H9 (cell line): Measurements from ENCODE around the gene SEC22C. TPM values are rescaled to one million over a fixed set of nuclear protein-coding genes. Genes with fewer than 3 reads are reported as not detected.

ENCODE experiments used
- DNase-seq: peaks from one replicate; pipeline ENCODE4 v3.0.0-alpha.2; 2017
- H2AFZ ChIP-seq: one replicate; pipeline ENCODE4 v1.6.1; 2013; ENCODE audit warnings: mild to moderate bottlenecking, low read length, control low read depth, moderate library complexity
- H2AK5ac ChIP-seq: 2 replicates; pipeline ENCODE4 v1.6.1; 2013; ENCODE audit warnings: low read length, control low read depth, mixed read lengths; ENCODE audit not compliant: insufficient read length
- H2BK120ac ChIP-seq: one replicate; pipeline ENCODE4 v1.6.1; 2013; ENCODE audit warnings: low read depth, mild to moderate bottlenecking, low read length, control low read depth, inconsistent platforms; ENCODE audit not compliant: poor library complexity, severe bottlenecking
- H2BK12ac ChIP-seq: 2 replicates; pipeline ENCODE4 v1.6.1; 2013; ENCODE audit warnings: low read length, control low read depth, mixed read lengths, low read depth; ENCODE audit not compliant: insufficient read length
- H2BK15ac ChIP-seq: 2 replicates; pipeline ENCODE4 v1.6.1; 2013; ENCODE audit warnings: low read depth, low read length, control low read depth
- H2BK20ac ChIP-seq: one replicate; pipeline ENCODE4 v1.6.1; 2013; ENCODE audit warnings: low read depth, mild to moderate bottlenecking, low read length, control low read depth, inconsistent platforms; ENCODE audit not compliant: poor library complexity, severe bottlenecking
- H2BK5ac ChIP-seq: 2 replicates; pipeline ENCODE4 v1.6.1; 2013; ENCODE audit warnings: low read length, control low read depth, mixed read lengths; ENCODE audit not compliant: insufficient read length
- H3K14ac ChIP-seq: 2 replicates; pipeline ENCODE4 v1.6.1; 2013; ENCODE audit warnings: low read length, control low read depth; ENCODE audit not compliant: insufficient read depth
- H3K18ac ChIP-seq: 2 replicates; pipeline ENCODE4 v1.6.1; 2013; ENCODE audit warnings: low read depth, mild to moderate bottlenecking, mixed read lengths, low read length, control low read depth; ENCODE audit not compliant: insufficient read length
- H3K23ac ChIP-seq: 2 replicates; pipeline ENCODE4 v1.6.1; 2013; ENCODE audit warnings: low read length, control low read depth, mixed read lengths, low read depth; ENCODE audit not compliant: insufficient read length
- H3K23me2 ChIP-seq: 2 replicates; pipeline ENCODE4 v1.6.1; 2013; ENCODE audit warnings: low read depth, mild to moderate bottlenecking, mixed read lengths, low read length, control low read depth; ENCODE audit not compliant: insufficient read length, poor library complexity, severe bottlenecking
- H3K27ac ChIP-seq: 2 replicates; pipeline ENCODE4 v1.5.1; 2013; ENCODE audit warnings: low read length, control low read depth, mixed read lengths, low read depth; ENCODE audit not compliant: insufficient read length
- H3K27me3 ChIP-seq: 2 replicates; pipeline ENCODE4 v1.6.1; 2013; ENCODE audit warnings: low read length, control low read depth, inconsistent platforms; ENCODE audit not compliant: insufficient read depth
- H3K4ac ChIP-seq: 2 replicates; pipeline ENCODE4 v1.6.1; 2013; ENCODE audit warnings: low read depth, mild to moderate bottlenecking, control low read depth, inconsistent platforms, low read length, moderate library complexity
- H3K4me1 ChIP-seq: 2 replicates; pipeline ENCODE4 v1.6.1; 2013; ENCODE audit warnings: low read length, control low read depth, inconsistent platforms; ENCODE audit not compliant: insufficient read depth
- H3K4me2 ChIP-seq: 2 replicates; pipeline ENCODE4 v1.6.1; 2013; ENCODE audit warnings: low read length, control low read depth, mixed read lengths; ENCODE audit not compliant: insufficient read length, insufficient read depth
- H3K56ac ChIP-seq: 2 replicates; pipeline ENCODE4 v1.6.1; 2013; ENCODE audit warnings: low read depth, mild to moderate bottlenecking, mixed read lengths, low read length, control low read depth; ENCODE audit not compliant: insufficient read length
- H3K79me1 ChIP-seq: 2 replicates; pipeline ENCODE4 v1.6.1; 2013; ENCODE audit warnings: low read depth, mild to moderate bottlenecking, moderate library complexity, low read length, control low read depth, inconsistent platforms; ENCODE audit not compliant: insufficient read depth, poor library complexity, severe bottlenecking
- H3K79me2 ChIP-seq: 2 replicates; pipeline ENCODE4 v1.6.1; 2013; ENCODE audit warnings: low read length, control low read depth, inconsistent platforms; ENCODE audit not compliant: insufficient read depth
- H3K9ac ChIP-seq: 2 replicates; pipeline ENCODE4 v1.6.1; 2013; ENCODE audit warnings: low read length, control low read depth, mixed read lengths; ENCODE audit not compliant: insufficient read length; ENCODE audit errors: extremely low read depth
- H3K9me3 ChIP-seq: one replicate; pipeline ENCODE4 v1.6.1; 2013; ENCODE audit warnings: low read depth, low read length, inconsistent platforms; ENCODE audit not compliant: control insufficient read depth
- H3T11ph ChIP-seq: one replicate; pipeline ENCODE4 v1.6.1; 2013; ENCODE audit warnings: mild to moderate bottlenecking, low read length, control low read depth, inconsistent platforms
- H4K20me1 ChIP-seq: one replicate; pipeline ENCODE4 v1.6.1; 2013; ENCODE audit not compliant: control insufficient read depth, insufficient read length, insufficient read depth
- H4K5ac ChIP-seq: 2 replicates; pipeline ENCODE4 v1.6.1; 2013; ENCODE audit warnings: low read depth, mild to moderate bottlenecking, mixed read lengths, low read length, control low read depth; ENCODE audit not compliant: insufficient read length
- H4K8ac ChIP-seq: replicated peaks from 2 replicates; pipeline ENCODE4 v1.6.1; 2013; ENCODE audit warnings: low read length, control low read depth, mixed read lengths, low read depth; ENCODE audit not compliant: insufficient read length
- H4K91ac ChIP-seq: 2 replicates; pipeline ENCODE4 v1.6.1; 2013; ENCODE audit warnings: low read depth, mild to moderate bottlenecking, moderate library complexity, mixed read lengths, low read length, control low read depth; ENCODE audit not compliant: insufficient read length
- H3K27ac Mint-ChIP-seq, 3 experiments: 2 replicates in 2 of 3; 3 replicates in 1 of 3; pipeline ENCODE4 v1.8.0; 2020 to 2021; ENCODE audit warnings: mixed read lengths in 3 of 3, mild to moderate bottlenecking in 1 of 3, moderate library complexity in 1 of 3
- H3K27me3 Mint-ChIP-seq: 2 replicates; pipeline ENCODE4 v1.8.0; 2021; ENCODE audit warnings: low read depth, mild to moderate bottlenecking, moderate library complexity, mixed read lengths
- H3K36me3 Mint-ChIP-seq, 3 experiments: 2 replicates in 2 of 3; 3 replicates in 1 of 3; pipeline ENCODE4 v1.8.0; 2020 to 2021; ENCODE audit warnings: low read depth in 3 of 3, mixed read lengths in 3 of 3; ENCODE audit not compliant: insufficient read depth in 1 of 3
- H3K4me1 Mint-ChIP-seq, 2 experiments: 2 replicates each; pipeline ENCODE4 v1.8.0; 2020; ENCODE audit warnings: mixed read lengths in 2 of 2
- H3K4me3 Mint-ChIP-seq, 2 experiments: 2 replicates in 1 of 2; 3 replicates in 1 of 2; pipeline ENCODE4 v1.8.0; 2020 to 2021; ENCODE audit warnings: mild to moderate bottlenecking in 2 of 2, mixed read lengths in 2 of 2, moderate library complexity in 1 of 2
- H3K9me3 Mint-ChIP-seq, 2 experiments: 2 replicates in 1 of 2; 3 replicates in 1 of 2; pipeline ENCODE4 v1.8.0; 2020; ENCODE audit warnings: mild to moderate bottlenecking in 2 of 2, mixed read lengths in 2 of 2, moderate library complexity in 1 of 2
- WGBS: extraction: QIAGEN DNeasy Blood & Tissue Kit; methylation state at CpG from one replicate; pipeline ENCODE4 v1.1.7; 2013; ENCODE audit warnings: missing lambda C conversion rate, low lambda C conversion rate, mixed read lengths; ENCODE audit not compliant: insufficient read length; ENCODE audit errors: extremely low coverage; 5-methylcytosine and 5-hydroxymethylcytosine counted together
- total RNA-seq: library from RNA; stranded (reverse); gene quantifications from 2 replicates; pipeline ENCODE4 v1.2.1, GENCODE V29; 2021
- TF ChIP-seq, protein P1 (sequence below): fragments of 200-600 bp; sonication (generic); conservative IDR thresholded peaks from 3 replicates; pipeline ENCODE4 v1.8.0; 2021; ENCODE audit warnings: antibody characterized with exemption, mild to moderate bottlenecking

SEC22C gene
- total RNA-seq, 1 experiment from 2014 or later: 28.2 TPM

DNA sequence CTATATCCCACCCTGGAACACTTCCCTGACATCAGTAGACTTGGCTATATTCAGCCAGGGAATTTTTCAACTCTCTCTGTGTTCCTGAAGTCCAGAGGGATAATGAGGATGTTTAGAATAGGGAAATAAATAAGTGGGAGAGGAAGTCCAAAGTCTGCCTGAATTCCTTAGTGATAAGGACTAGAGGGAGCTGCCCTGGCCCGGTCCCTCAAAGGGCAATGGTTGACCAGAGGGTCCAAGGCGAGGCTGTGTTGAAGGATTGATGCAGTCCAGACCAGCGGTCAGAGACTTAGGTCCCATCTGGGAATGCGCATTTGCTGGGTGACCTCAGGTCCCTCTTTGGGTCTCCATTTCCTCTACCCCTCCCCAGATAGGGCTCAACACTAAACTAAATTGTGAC, 71.4 kb downstream of the SEC22C start:
- Histone ChIP-seq H3K4me1 (peaks cover 7% of the 10 kb centered on the region; the same call in 1 of the 2 replicates), H3K14ac (no peak overlapping the region), H3K4ac (no peak overlapping the region), H2BK5ac (no peak overlapping the region), H2BK20ac (no peak overlapping the region), H2BK120ac (no peak overlapping the region), H2AK5ac (no peak overlapping the region), H3K23ac (no peak overlapping the region), H3K18ac (no peak overlapping the region), H2BK12ac (no peak overlapping the region), H3K56ac (no peak overlapping the region), H3K79me1 (no peaks in the 10 kb centered on the region), H3K79me2 (no peaks in the 10 kb centered on the region), H3K9ac (no peak overlapping the region), H2AFZ (no peak overlapping the region), H4K8ac (no peak overlapping the region), H3K9me3 (no peaks in the 10 kb centered on the region), H4K91ac (no peak overlapping the region), H3K4me2 (no peak overlapping the region), H3K23me2 (no peaks in the 10 kb centered on the region), H3T11ph (no peak overlapping the region), H3K27ac (no peak overlapping the region), H2BK15ac (no peak overlapping the region), H4K5ac (no peak overlapping the region), H3K27me3 (no peaks in the 10 kb centered on the region), H4K20me1 (no peaks in the 10 kb centered on the region)
- TF ChIP-seq, protein P1, sequence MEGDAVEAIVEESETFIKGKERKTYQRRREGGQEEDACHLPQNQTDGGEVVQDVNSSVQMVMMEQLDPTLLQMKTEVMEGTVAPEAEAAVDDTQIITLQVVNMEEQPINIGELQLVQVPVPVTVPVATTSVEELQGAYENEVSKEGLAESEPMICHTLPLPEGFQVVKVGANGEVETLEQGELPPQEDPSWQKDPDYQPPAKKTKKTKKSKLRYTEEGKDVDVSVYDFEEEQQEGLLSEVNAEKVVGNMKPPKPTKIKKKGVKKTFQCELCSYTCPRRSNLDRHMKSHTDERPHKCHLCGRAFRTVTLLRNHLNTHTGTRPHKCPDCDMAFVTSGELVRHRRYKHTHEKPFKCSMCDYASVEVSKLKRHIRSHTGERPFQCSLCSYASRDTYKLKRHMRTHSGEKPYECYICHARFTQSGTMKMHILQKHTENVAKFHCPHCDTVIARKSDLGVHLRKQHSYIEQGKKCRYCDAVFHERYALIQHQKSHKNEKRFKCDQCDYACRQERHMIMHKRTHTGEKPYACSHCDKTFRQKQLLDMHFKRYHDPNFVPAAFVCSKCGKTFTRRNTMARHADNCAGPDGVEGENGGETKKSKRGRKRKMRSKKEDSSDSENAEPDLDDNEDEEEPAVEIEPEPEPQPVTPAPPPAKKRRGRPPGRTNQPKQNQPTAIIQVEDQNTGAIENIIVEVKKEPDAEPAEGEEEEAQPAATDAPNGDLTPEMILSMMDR: no peak
- Mint-ChIP-seq H3K4me1 (peaks cover 21 to 22% of the 10 kb centered on the region in 2 experiments), H3K36me3 (peaks cover 0 to 2% (median 0%) of the 10 kb centered on the region in 3 experiments; a peak in 2 of 7 replicates), H3K27me3 (peaks cover 11% of the 10 kb centered on the region; the same call in 1 of the 2 replicates), H3K27ac (no peak overlapping the region), H3K9me3 (no peaks in the 10 kb centered on the region), H3K4me3 (no peak overlapping the region)
- no peak for DNase-seq
- no CpG with 5 or more reads among the region's 4 CpGs for WGBS
